SU-DHL-6 (cell line): ENCODE data around the gene MAG.

Experiments
- H2AFZ ChIP-seq: fragments of 200-600 bp; sonication (generic); 2 replicates; pipeline ENCODE4 v1.6.1; 2014; ENCODE audit warnings: low read depth, mild to moderate bottlenecking, moderate library complexity, mixed read lengths, antibody characterized with exemption, low read length; ENCODE audit not compliant: severe bottlenecking
- H3F3A ChIP-seq: fragments of 200-600 bp; shearing (Covaris generic); 2 replicates; pipeline ENCODE4 v1.6.0; 2016; ENCODE audit warnings: antibody characterized with exemption, mild to moderate bottlenecking; ENCODE audit not compliant: insufficient read depth
- H3K27ac ChIP-seq: fragments of 200-600 bp; sonication (generic); 2 replicates; pipeline ENCODE4 v1.5.1; 2016; ENCODE audit warnings: low read depth, mild to moderate bottlenecking, low read length, moderate library complexity, mixed read lengths
- H3K27me3 ChIP-seq: fragments of 200-600 bp; sonication (generic), shearing (Covaris generic); 2 replicates; pipeline ENCODE4 v1.6.0; 2014; ENCODE audit warnings: mild to moderate bottlenecking, low read length
- H3K36me3 ChIP-seq: fragments of 200-600 bp; sonication (generic); 2 replicates; pipeline ENCODE4 v1.6.1; 2014; ENCODE audit warnings: mild to moderate bottlenecking, low read length, mixed read lengths
- H3K4me2 ChIP-seq: fragments of 300-600, 200-600 bp; shearing (Covaris generic), sonication (generic); 2 replicates; pipeline ENCODE4 v1.6.0; 2014; ENCODE audit warnings: low read length, low read depth, mild to moderate bottlenecking; ENCODE audit not compliant: poor library complexity, severe bottlenecking
- H3K4me3 ChIP-seq: fragments of 200-600 bp; sonication (generic); 2 replicates; pipeline ENCODE4 v1.5.1; 2014; ENCODE audit warnings: antibody characterized with exemption, low read length, mild to moderate bottlenecking, mixed read lengths; ENCODE audit not compliant: insufficient read depth, poor library complexity, severe bottlenecking
- H3K79me2 ChIP-seq: fragments of 200-600 bp; sonication (generic); 2 replicates; pipeline ENCODE4 v1.6.1; 2014; ENCODE audit warnings: mild to moderate bottlenecking, low read length, moderate library complexity; ENCODE audit not compliant: insufficient read depth
- H3K9ac ChIP-seq: fragments of 200-600 bp; sonication (generic); 2 replicates; pipeline ENCODE4 v1.7.0; 2014; ENCODE audit warnings: mild to moderate bottlenecking, low read length
- H3K9me2 ChIP-seq: fragments of 200-600 bp; sonication (generic); replicated peaks from 2 replicates; pipeline ENCODE4 v1.6.1; 2014; ENCODE audit warnings: low read length; ENCODE audit not compliant: insufficient read depth
- H3K9me3 ChIP-seq: fragments of 200-600 bp; sonication (generic); 2 replicates; pipeline ENCODE4 v1.6.1; 2014; ENCODE audit warnings: low read length, mixed read lengths; ENCODE audit not compliant: insufficient read depth
- H4K20me1 ChIP-seq: fragments of 200-600 bp; sonication (generic); 2 replicates; pipeline ENCODE4 v1.6.1; 2014; ENCODE audit warnings: low read depth, mild to moderate bottlenecking, antibody characterized with exemption, low read length, moderate library complexity, mixed read lengths
- EZH2phosphoT487 ChIP-seq: fragments of 200-600 bp; sonication (generic), shearing (Covaris generic); conservative IDR thresholded peaks from 2 replicates; pipeline ENCODE4 v1.6.1; 2018; ENCODE audit warnings: mild to moderate bottlenecking, antibody characterized with exemption, low read length, moderate library complexity, mixed read lengths
- TF ChIP-seq, protein P1 (sequence below): fragments of 200-600 bp; sonication (generic); IDR thresholded peaks from one replicate; pipeline ENCODE4 v1.5.1; 2017; ENCODE audit warnings: antibody characterized with exemption, mild to moderate bottlenecking, low read length, moderate library complexity; ENCODE audit not compliant: insufficient read depth, poor library complexity, severe bottlenecking

MAG gene

DNA sequence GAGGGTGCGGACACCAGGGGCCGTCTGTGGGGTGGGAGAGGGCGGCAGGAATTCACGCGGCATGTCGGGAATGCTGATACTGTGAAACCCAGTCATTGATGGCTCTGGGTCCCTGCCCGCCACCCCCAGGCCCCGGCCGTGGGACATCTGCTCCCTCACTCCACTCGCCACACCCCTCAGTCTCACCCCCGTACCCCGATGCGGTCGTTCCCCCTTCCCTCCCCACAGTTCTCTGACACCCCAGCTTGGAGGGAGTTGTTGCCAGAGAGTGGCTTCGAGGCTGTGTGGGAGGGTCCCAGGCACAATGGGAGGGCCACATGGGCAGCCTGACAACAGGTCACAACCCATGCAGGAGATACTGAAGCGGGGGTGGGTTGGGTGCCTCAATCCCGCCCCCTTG, 1.8 kb downstream of the MAG start:
- Histone ChIP-seq H3F3A (peaks cover 33% of the 10 kb centered on the region), H3K79me2 (no peaks in the 10 kb centered on the region), H3K4me3 (no peak overlapping the region), H3K27ac (no peak overlapping the region), H3K4me2 (no peak overlapping the region), H2AFZ (no peak overlapping the region), H3K36me3 (no peaks in the 10 kb centered on the region), H3K27me3 (no peaks in the 10 kb centered on the region), H3K9me2 (no peaks in the 10 kb centered on the region), H3K9ac (no peak overlapping the region), H4K20me1 (no peaks in the 10 kb centered on the region), H3K9me3 (no peaks in the 10 kb centered on the region)
- no peak for TF ChIP-seq EZH2phosphoT487
- TF ChIP-seq, protein P1, sequence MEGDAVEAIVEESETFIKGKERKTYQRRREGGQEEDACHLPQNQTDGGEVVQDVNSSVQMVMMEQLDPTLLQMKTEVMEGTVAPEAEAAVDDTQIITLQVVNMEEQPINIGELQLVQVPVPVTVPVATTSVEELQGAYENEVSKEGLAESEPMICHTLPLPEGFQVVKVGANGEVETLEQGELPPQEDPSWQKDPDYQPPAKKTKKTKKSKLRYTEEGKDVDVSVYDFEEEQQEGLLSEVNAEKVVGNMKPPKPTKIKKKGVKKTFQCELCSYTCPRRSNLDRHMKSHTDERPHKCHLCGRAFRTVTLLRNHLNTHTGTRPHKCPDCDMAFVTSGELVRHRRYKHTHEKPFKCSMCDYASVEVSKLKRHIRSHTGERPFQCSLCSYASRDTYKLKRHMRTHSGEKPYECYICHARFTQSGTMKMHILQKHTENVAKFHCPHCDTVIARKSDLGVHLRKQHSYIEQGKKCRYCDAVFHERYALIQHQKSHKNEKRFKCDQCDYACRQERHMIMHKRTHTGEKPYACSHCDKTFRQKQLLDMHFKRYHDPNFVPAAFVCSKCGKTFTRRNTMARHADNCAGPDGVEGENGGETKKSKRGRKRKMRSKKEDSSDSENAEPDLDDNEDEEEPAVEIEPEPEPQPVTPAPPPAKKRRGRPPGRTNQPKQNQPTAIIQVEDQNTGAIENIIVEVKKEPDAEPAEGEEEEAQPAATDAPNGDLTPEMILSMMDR, result no peak

DNA sequence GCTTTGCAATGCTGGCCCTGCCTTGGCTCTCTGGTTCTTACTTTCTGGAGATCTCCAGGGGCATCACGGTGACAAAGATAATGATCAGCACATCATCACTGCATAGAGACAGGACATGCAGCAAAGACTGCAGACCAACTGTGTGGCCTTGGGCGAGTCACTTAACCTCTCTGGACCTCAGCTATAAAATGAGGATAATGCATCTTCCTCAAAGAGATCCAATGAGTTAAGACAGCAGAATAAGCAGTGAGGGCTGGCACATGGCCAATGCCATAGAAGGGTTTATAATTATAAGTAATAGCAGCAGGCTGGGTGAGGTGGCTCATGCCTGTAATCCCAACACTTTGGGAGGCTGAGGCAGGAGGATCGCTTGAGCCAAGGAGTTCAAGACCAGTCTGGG, 2.4 kb downstream of the MAG start:
- Histone ChIP-seq H3F3A (peaks cover 33% of the 10 kb centered on the region), H2AFZ (no peak overlapping the region), H3K79me2 (no peaks in the 10 kb centered on the region), H4K20me1 (no peaks in the 10 kb centered on the region), H3K4me2 (no peak overlapping the region), H3K36me3 (no peaks in the 10 kb centered on the region), H3K27me3 (no peaks in the 10 kb centered on the region), H3K27ac (0 out of 2 replicates have a peak overlapping the region, but pooled peaks have one; percentile 3), H3K9me2 (no peaks in the 10 kb centered on the region), H3K9me3 (no peaks in the 10 kb centered on the region), H3K9ac (no peak overlapping the region), H3K4me3 (no peak overlapping the region)
- TF ChIP-seq, protein P1, result no peak
- TF ChIP-seq EZH2phosphoT487, result no peak

DNA sequence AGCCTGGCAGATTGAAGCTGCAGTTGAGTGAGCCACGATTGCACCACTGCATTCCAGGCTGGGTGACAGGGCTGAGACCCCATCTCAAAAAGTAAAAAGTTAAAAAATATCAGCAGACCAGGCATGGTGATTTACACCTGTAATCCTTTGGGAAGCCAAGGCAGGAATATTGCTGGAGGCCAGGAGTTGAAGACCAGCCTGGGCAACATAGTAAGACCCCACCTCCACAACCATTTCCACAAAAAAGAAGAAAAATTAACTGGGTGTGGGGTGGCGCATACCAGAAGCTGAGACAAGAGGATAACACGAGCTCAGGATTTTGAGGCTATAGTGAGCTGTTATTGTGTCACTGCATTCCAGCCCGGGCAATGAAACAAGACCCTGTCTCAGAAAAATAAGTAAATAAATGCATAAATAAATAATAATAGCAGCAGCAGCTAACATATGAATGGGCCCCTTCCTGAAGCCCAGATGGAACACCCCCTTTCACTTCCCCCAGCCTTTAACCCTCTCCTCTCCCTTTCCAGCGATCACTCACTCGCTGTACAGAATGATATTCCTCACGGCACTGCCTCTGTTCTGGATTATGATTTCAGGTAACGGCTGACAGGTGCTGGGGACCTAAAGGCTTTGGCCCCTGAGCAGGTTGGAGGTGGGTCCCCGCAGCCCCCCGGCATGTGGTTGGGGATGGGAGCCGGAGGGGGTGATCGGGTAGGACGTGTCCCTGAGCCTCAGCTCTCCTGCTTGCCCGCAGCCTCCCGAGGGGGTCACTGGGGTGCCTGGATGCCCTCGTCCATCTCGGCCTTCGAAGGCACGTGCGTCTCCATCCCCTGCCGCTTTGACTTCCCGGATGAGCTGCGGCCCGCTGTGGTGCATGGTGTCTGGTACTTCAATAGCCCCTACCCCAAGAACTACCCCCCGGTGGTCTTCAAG, 3.2 kb downstream of the MAG start:
- Histone ChIP-seq H3K27me3 (no peaks in the 10 kb centered on the region), H3K9me2 (no peaks in the 10 kb centered on the region), H3K4me2 (peak overlapping the region; percentile 46), H2AFZ (no peak overlapping the region), H3F3A (peaks cover 33% of the 10 kb centered on the region), H3K27ac (peak overlapping the region; percentile 87), H3K9ac (peak overlapping the region; percentile 20), H3K79me2 (no peaks in the 10 kb centered on the region), H3K36me3 (no peaks in the 10 kb centered on the region), H3K9me3 (no peaks in the 10 kb centered on the region), H3K4me3 (no peak overlapping the region), H4K20me1 (no peaks in the 10 kb centered on the region)
- 0 out of 2 replicates have a peak, but pooled peaks have one; percentile 4 for TF ChIP-seq EZH2phosphoT487
- TF ChIP-seq, protein P1, result no peak
